ENCODE measurements around the gene FXYD5. TPM values are rescaled to one million over a fixed set of nuclear protein-coding genes. Genes with fewer than 3 reads are reported as not detected.
A peak's percentile ranks its signal among the peaks of the same experiment; 100 is the strongest.

Gene FXYD5
- total and polyA plus RNA-seq, 9 of the 15 experiments (the other 6 are each of a cell fraction or from before 2014, with no cell fraction given) = 104 to 537 (median 174) TPM

- TF ChIP-seq ZNF280A (IDR thresholded peaks at IDR 0.05; ENCODE audit: low read depth, partially characterized antibody) (no peak), NR2C1 (IDR thresholded peaks at IDR 0.05) (no peak), NR2C1 (tag; IDR thresholded peaks at IDR 0.05) (no peak), SMARCC2 (IDR thresholded peaks at IDR 0.05; ENCODE audit: low read depth) (peak; percentile 58; the same call in 1 of the 2 replicates), SP1 (CRISPR knock-in tag; IDR thresholded peaks at IDR 0.05) (peak; percentile 41), DDX20 (tag; IDR thresholded peaks at IDR 0.05; ENCODE audit: low read depth) (no peak), IFI16 (CRISPR knock-in tag; IDR thresholded peaks at IDR 0.05) (no peak), JUNB (CRISPR knock-in tag; conservative IDR thresholded peaks at IDR 0.05) (no peak), DLX4 (CRISPR knock-in tag; IDR thresholded peaks at IDR 0.05) (no peak), SREBF1 (IDR thresholded peaks at IDR 0.05; ENCODE audit: borderline replicate concordance, low read depth, low read length) (no peak), HMGN3 (IDR thresholded peaks at IDR 0.05; ENCODE audit: borderline replicate concordance, extremely low read depth, insufficient read length, low read depth, low read length) (peak; percentile 57), ZNF165 (CRISPR knock-in tag; IDR thresholded peaks at IDR 0.05; ENCODE audit: borderline replicate concordance) (no peak), TSC22D4 (tag; IDR thresholded peaks at IDR 0.05) (no peak), ZFP91 (CRISPR knock-in tag; IDR thresholded peaks at IDR 0.05) (no peak), OTX1 (CRISPR knock-in tag; IDR thresholded peaks at IDR 0.05) (peak; percentile 42; the same call in 1 of the 2 replicates), IRF1 (CRISPR knock-in tag; IDR thresholded peaks at IDR 0.05; ENCODE audit: borderline replicate concordance) (no peak), ZBTB2 (IDR thresholded peaks at IDR 0.05) (0 out of 2 replicates have a peak, but pooled peaks have one; percentile 24), GATA2 (CRISPR knock-in tag; IDR thresholded peaks at IDR 0.05) (no peak), ZNF263 (CRISPR knock-in tag; IDR thresholded peaks at IDR 0.05; ENCODE audit: borderline replicate concordance) (peak; percentile 68; the same call in 1 of the 2 replicates), RBBP5 (IDR thresholded peaks at IDR 0.05; ENCODE audit: borderline replicate concordance, insufficient read depth, low read length, poor library complexity, severe bottlenecking) (peak; percentile 34)
Measured at GRCh38 chr19:35154525-35155406, at the start of gene FXYD5 (continued).
